Fibroblast of lung (primary cell): ENCODE measurements around the gene ZNF317. TPM values are rescaled to one million over a fixed set of nuclear protein-coding genes. Genes with fewer than 3 reads are reported as not detected.

Source experiments
- DNase-seq, 2 donors: peaks; one replicate each; pipeline versions ENCODE4 v3.0.0 to v3.0.0-alpha.2; 2010; ENCODE audit warnings: low read depth in 2 of 2
- H2AFZ ChIP-seq: 2 replicates; pipeline ENCODE4 v1.5.1; 2012; ENCODE audit warnings: low read length, control low read depth, inconsistent platforms
- H3K27ac ChIP-seq: 2 replicates; pipeline ENCODE4 v1.5.1; 2011; ENCODE audit warnings: low read length, control low read depth; ENCODE audit not compliant: insufficient read depth
- H3K27me3 ChIP-seq: 2 replicates; pipeline ENCODE4 v1.5.1; 2011; ENCODE audit warnings: mild to moderate bottlenecking, low read length; ENCODE audit not compliant: control insufficient read depth, insufficient read depth
- H3K36me3 ChIP-seq: 2 replicates; pipeline ENCODE4 v1.5.1; 2011; ENCODE audit warnings: low read length; ENCODE audit not compliant: control insufficient read depth, insufficient read depth
- H3K4me1 ChIP-seq: 2 replicates; pipeline ENCODE4 v1.5.1; 2011; ENCODE audit warnings: low read length; ENCODE audit not compliant: control insufficient read depth, insufficient read depth; ENCODE audit errors: extremely low read depth
- H3K4me2 ChIP-seq: 2 replicates; pipeline ENCODE4 v1.5.1; 2011; ENCODE audit warnings: low read length, control low read depth; ENCODE audit not compliant: insufficient read depth; ENCODE audit errors: extremely low read depth
- H3K4me3 ChIP-seq, 4 experiments: fragments of 200-600 bp in 1 of 4; sonication (generic) in 1 of 4; replicated peaks in 1 of 4; 2 replicates each; pipeline ENCODE4 v1.5.1; 2011 to 2016; ENCODE audit warnings: low read length in 4 of 4, low read depth in 3 of 4, mild to moderate bottlenecking in 3 of 4, control low read depth in 2 of 4, inconsistent platforms in 1 of 4, mixed read lengths in 1 of 4; ENCODE audit not compliant: insufficient read depth in 1 of 4; ENCODE audit errors: control extremely low read depth in 1 of 4
- H3K79me2 ChIP-seq: 2 replicates; pipeline ENCODE4 v1.5.1; 2012; ENCODE audit warnings: mild to moderate bottlenecking, low read length, inconsistent platforms; ENCODE audit not compliant: control insufficient read depth, insufficient read depth
- H3K9ac ChIP-seq: 2 replicates; pipeline ENCODE4 v1.5.1; 2011; ENCODE audit warnings: mild to moderate bottlenecking, low read length, control low read depth; ENCODE audit not compliant: insufficient read depth
- H3K9me3 ChIP-seq: 2 replicates; pipeline ENCODE4 v1.5.1; 2012; ENCODE audit warnings: low read depth, low read length; ENCODE audit not compliant: control insufficient read depth, insufficient read depth
- H4K20me1 ChIP-seq: 2 replicates; pipeline ENCODE4 v1.5.1; 2011; ENCODE audit warnings: low read length; ENCODE audit not compliant: control insufficient read depth, insufficient read depth; ENCODE audit errors: extremely low read depth
- EZH2 ChIP-seq: IDR thresholded peaks from 2 replicates; pipeline ENCODE4 v1.5.1; 2012; ENCODE audit warnings: low read length, control low read depth, mild to moderate bottlenecking; ENCODE audit errors: missing control alignments
- polyA plus RNA-seq, 2 donors: library from polyadenylated mRNA; depleted of rRNA in 1 of 2; stranded (reverse) in 1 of 2; unstranded in 1 of 2; fragments of >200 nt; gene quantifications; 2 replicates each; pipeline ENCODE4 v1.2.1, GENCODE V29; 2011 to 2012; ENCODE audit warnings: missing spikeins in 1 of 2
- total RNA-seq: library from RNA; depleted of rRNA; stranded (reverse); fragments of >200 nt; gene quantifications from 2 replicates; pipeline ENCODE4 v1.2.1, GENCODE V29; 2014
- TF ChIP-seq, protein P1 (sequence below), 2 donors: IDR thresholded peaks in 1 of 2; conservative IDR thresholded peaks in 1 of 2; 1 replicate in 1 of 2; 2 replicates in 1 of 2; pipeline ENCODE4 v1.5.1; 2011 to 2012; ENCODE audit warnings: low read length in 2 of 2, control low read depth in 1 of 2, inconsistent platforms in 1 of 2, low read depth in 1 of 2, mild to moderate bottlenecking in 1 of 2

The ZNF317 gene
- total and polyA plus RNA-seq, 2 donors (not counting 1 experiment from before 2014, with no cell fraction given), result 12.8 to 17.7 TPM

DNA sequence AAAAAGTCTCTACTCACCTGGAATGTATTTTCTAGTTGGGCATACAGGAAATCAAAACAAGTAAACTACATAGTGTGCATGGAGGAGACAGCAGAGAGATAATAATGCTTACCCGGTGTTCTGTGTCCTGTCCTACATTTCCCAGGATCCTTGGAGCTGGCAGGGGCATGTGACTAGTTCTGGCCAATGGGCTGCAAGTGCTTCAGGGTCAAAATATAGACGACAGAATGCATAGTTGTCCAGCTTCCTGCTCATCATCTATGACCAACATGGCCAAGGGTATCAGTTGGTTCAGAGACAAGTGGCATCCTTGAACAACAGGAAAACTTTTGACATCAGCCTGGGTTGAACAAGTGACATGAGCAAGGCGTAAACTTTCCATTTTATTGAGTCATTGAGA, 8.5 kb downstream of the ZNF317 start:
- DNase-seq, result no peak
- Histone ChIP-seq H3K27me3 (no peaks in the 10 kb centered on the region), H2AFZ (no peak overlapping the region), H3K27ac (no peak overlapping the region), H3K4me1 (no peaks in the 10 kb centered on the region), H3K79me2 (peaks cover 77% of the 10 kb centered on the region), H3K9me3 (no peaks in the 10 kb centered on the region), H4K20me1 (no peaks in the 10 kb centered on the region), H3K36me3 (peaks cover 2% of the 10 kb centered on the region), H3K9ac (no peak overlapping the region), H3K4me3 (no peak overlapping the region), H3K4me2 (no peak overlapping the region)
- no peak for TF ChIP-seq EZH2
- TF ChIP-seq, protein P1, sequence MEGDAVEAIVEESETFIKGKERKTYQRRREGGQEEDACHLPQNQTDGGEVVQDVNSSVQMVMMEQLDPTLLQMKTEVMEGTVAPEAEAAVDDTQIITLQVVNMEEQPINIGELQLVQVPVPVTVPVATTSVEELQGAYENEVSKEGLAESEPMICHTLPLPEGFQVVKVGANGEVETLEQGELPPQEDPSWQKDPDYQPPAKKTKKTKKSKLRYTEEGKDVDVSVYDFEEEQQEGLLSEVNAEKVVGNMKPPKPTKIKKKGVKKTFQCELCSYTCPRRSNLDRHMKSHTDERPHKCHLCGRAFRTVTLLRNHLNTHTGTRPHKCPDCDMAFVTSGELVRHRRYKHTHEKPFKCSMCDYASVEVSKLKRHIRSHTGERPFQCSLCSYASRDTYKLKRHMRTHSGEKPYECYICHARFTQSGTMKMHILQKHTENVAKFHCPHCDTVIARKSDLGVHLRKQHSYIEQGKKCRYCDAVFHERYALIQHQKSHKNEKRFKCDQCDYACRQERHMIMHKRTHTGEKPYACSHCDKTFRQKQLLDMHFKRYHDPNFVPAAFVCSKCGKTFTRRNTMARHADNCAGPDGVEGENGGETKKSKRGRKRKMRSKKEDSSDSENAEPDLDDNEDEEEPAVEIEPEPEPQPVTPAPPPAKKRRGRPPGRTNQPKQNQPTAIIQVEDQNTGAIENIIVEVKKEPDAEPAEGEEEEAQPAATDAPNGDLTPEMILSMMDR (conservative IDR thresholded peaks at IDR 0.05 in 1 of 2, IDR thresholded peaks at IDR 0.05 in 1 of 2; ENCODE audit: low read depth in 1 of 2, low read length in 2 of 2), result no peak

DNA sequence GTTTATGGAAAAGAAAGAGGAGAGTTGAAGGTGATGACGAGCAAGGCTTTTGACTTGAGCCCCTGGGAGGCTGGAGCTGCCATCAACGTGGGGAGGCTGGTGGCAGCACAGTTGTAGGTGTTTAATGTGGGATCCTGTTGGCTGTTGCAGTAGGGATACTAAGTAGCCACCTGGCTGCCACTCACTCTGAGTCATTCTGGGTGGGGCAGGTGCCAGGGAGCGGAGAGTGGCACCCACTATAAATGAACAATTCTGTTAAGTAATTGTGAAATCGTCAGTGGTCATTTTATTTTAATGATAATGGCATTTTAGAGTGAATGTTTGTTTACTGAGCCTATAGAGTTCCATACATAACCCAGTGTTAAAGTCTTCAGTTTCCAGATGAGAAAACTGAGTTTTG, 9.8 kb downstream of the ZNF317 start:
- DNase-seq, result no peak
- no peak overlapping the region for H3K4me3 ChIP-seq
- no peak overlapping the region for H3K4me2 ChIP-seq
- H2AFZ ChIP-seq, result no peak overlapping the region
- H3K27ac ChIP-seq, result no peak overlapping the region
- H4K20me1 ChIP-seq, result no peaks in the 10 kb centered on the region
- peaks cover 69% of the 10 kb centered on the region for H3K79me2 ChIP-seq
- no peaks in the 10 kb centered on the region for H3K4me1 ChIP-seq
- no peak for TF ChIP-seq EZH2
- TF ChIP-seq, protein P1 (conservative IDR thresholded peaks at IDR 0.05 in 1 of 2, IDR thresholded peaks at IDR 0.05 in 1 of 2; ENCODE audit: low read depth in 1 of 2, low read length in 2 of 2), result no peak
- H3K27me3 ChIP-seq, result no peaks in the 10 kb centered on the region
- no peaks in the 10 kb centered on the region for H3K9me3 ChIP-seq
- no peak overlapping the region for H3K9ac ChIP-seq
- H3K36me3 ChIP-seq, result peaks cover 2% of the 10 kb centered on the region

DNA sequence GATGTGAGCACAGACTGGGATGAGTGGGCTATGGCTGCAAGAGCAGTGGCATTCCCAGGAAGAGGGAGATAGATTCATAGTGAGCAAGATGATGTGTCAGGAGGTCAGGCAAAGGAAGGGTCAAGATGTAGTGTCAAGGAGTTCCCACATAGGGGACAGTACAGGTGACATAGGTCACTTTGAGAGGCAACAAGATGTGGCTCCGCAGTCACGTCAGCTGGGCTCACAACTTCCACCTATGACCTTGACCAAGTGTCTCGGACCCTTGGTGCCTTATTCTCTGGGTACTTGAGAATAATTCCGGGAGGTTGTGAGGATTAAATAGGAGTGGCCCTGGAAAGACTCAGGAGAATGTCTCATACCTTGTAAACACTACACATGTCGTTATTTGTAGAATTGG, 10.5 kb downstream of the ZNF317 start:
- H2AFZ ChIP-seq, result no peak overlapping the region
- no peaks in the 10 kb centered on the region for H3K27me3 ChIP-seq
- peaks cover 66% of the 10 kb centered on the region for H3K79me2 ChIP-seq
- no peak overlapping the region for H3K27ac ChIP-seq
- H3K4me2 ChIP-seq, result no peak overlapping the region
- no peak overlapping the region for H3K4me3 ChIP-seq
- TF ChIP-seq EZH2, result no peak
- TF ChIP-seq, protein P1 (conservative IDR thresholded peaks at IDR 0.05 in 1 of 2, IDR thresholded peaks at IDR 0.05 in 1 of 2; ENCODE audit: low read depth in 1 of 2, low read length in 2 of 2), result no peak
- H3K9ac ChIP-seq, result no peak overlapping the region
- no peak for DNase-seq
- H3K36me3 ChIP-seq, result peaks cover 2% of the 10 kb centered on the region
- no peaks in the 10 kb centered on the region for H4K20me1 ChIP-seq
- no peaks in the 10 kb centered on the region for H3K4me1 ChIP-seq
- H3K9me3 ChIP-seq, result no peaks in the 10 kb centered on the region
